Stimulated activated CD4-positive, alpha-beta T cell treated with anti-CD3 and anti-CD28 coated beads, Interleukin-15, amount 100 ng/mL, for 1 hour (primary cell): ENCODE measurements around the gene AOPEP.

ENCODE experiments used
- DNase-seq, 2 donors: peaks; one replicate each; pipeline ENCODE4 v3.0.0-alpha.2; 2020; ENCODE audit warnings: low read depth in 1 of 2, low spot score in 1 of 2

The AOPEP gene

GRCh38 chr9:94791435-94791834 is 64.9 kb downstream of the AOPEP start:
- DNase-seq, result no peak

- DNase-seq, result no peak
Observed at GRCh38 chr9:94792511-94792910, 66.0 kb downstream of the AOPEP start.

GRCh38 chr9:94794476-94795167 is 68.1 kb downstream of the AOPEP start:
- no peak for DNase-seq

- no peak for DNase-seq
Observed at GRCh38 chr9:94796687-94797086, 70.2 kb downstream of the AOPEP start.

- no peak for DNase-seq
Observed at GRCh38 chr9:94798201-94798600, 71.7 kb downstream of the AOPEP start.

- DNase-seq, result no peak
Observed at GRCh38 chr9:94798708-94799107, 72.2 kb downstream of the AOPEP start.

GRCh38 chr9:94799578-94800264 is 73.2 kb downstream of the AOPEP start:
- no peak for DNase-seq

GRCh38 chr9:94800424-94801117 is 74.1 kb downstream of the AOPEP start:
- no peak for DNase-seq

GRCh38 chr9:94801234-94801633 is 74.7 kb downstream of the AOPEP start:
- no peak for DNase-seq

- no peak for DNase-seq
Observed at GRCh38 chr9:94801681-94802080, 75.2 kb downstream of the AOPEP start.

GRCh38 chr9:94802251-94802650 is 75.8 kb downstream of the AOPEP start:
- DNase-seq, result no peak

- no peak for DNase-seq
Observed at GRCh38 chr9:94802793-94803192, 76.3 kb downstream of the AOPEP start.

- no peak for DNase-seq
Observed at GRCh38 chr9:94804316-94804715, 77.8 kb downstream of the AOPEP start.

GRCh38 chr9:94805051-94805489 is 78.6 kb downstream of the AOPEP start:
- no peak for DNase-seq

GRCh38 chr9:94805585-94805984 is 79.1 kb downstream of the AOPEP start:
- no peak for DNase-seq

GRCh38 chr9:94806307-94806893 is 79.9 kb downstream of the AOPEP start:
- DNase-seq, result no peak

- no peak for DNase-seq
Observed at GRCh38 chr9:94807556-94807955, 81.1 kb downstream of the AOPEP start.

- DNase-seq, result no peak
Observed at GRCh38 chr9:94808926-94809700, 82.6 kb downstream of the AOPEP start.

GRCh38 chr9:94809778-94810177 is 83.3 kb downstream of the AOPEP start:
- no peak for DNase-seq

GRCh38 chr9:94811074-94811473 is 84.6 kb downstream of the AOPEP start:
- no peak for DNase-seq

GRCh38 chr9:94812343-94812742 is 85.8 kb downstream of the AOPEP start:
- no peak for DNase-seq
